ENCODE measurements around the gene PARP11.

DNA sequence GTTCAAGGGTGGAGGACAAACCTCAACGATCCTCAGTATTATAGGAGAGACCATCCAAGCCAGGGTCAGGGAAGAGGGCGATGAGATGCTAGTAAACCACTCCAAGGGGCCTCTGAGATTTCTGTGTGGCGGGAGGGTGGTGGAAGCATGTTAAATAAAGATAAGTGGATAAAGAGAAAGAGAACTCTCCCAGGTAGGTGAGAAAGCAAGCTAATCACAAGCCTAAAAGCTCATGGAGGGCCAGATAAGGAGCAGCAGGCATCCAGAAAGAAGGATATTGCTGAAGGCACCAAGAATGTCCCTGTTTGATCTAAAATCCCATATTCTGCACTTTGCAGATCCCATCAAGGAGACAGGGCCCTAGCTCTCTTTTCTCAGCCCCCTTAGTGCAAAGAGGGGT is 48.3 kb upstream of the PARP11 start:
- TF ChIP-seq CTCF (conservative IDR thresholded peaks at IDR 0.05; ENCODE audit: low read length) (no peak), EZH2phosphoT487 (IDR thresholded peaks at IDR 0.05; ENCODE audit: borderline replicate concordance, low read depth, low read length) (no peak)
